Body of pancreas (tissue), 4 donors: ENCODE data around the gene LECT2. TPM values are rescaled to one million over a fixed set of nuclear protein-coding genes. Genes with fewer than 3 reads are reported as not detected.

Source experiments
- ATAC-seq: fragments of 150-250 bp; one replicate; pipeline ENCODE4 v1.9.1; 2016
- DNase-seq, 4 donors: peaks; one replicate each; pipeline ENCODE4 v3.0.0-alpha.2; 2019
- H3K27ac ChIP-seq, 4 donors: fragments of 200-600 bp; sonication (generic); 1 replicate in 3 of 4; 2 replicates in 1 of 4; pipeline versions ENCODE4 v1.5.1 to v1.6.1; 2016 to 2019; ENCODE audit warnings: mild to moderate bottlenecking in 1 of 4, mixed read lengths in 1 of 4, moderate library complexity in 1 of 4
- H3K27me3 ChIP-seq, 2 donors: fragments of 200-600 bp; sonication (generic); one replicate each; pipeline ENCODE4 v1.6.0; 2016; ENCODE audit warnings: mild to moderate bottlenecking in 1 of 2
- H3K36me3 ChIP-seq, 2 donors: fragments of 200-600 bp; sonication (generic); replicated peaks in 1 of 2; 2 replicates each; pipeline ENCODE4 v1.5.1; 2016; ENCODE audit warnings: low read depth in 2 of 2; ENCODE audit not compliant: insufficient read depth in 1 of 2
- H3K4me1 ChIP-seq: fragments of 200-600 bp; sonication (generic); one replicate; pipeline ENCODE4 v1.6.0; 2016
- H3K4me3 ChIP-seq, 2 donors: fragments of 200-600 bp; sonication (generic); 1 replicate in 1 of 2; 2 replicates in 1 of 2; pipeline ENCODE4 v1.5.1; 2016 to 2019
- H3K9me3 ChIP-seq, 3 donors: fragments of 200-600 bp; sonication (generic); 1 replicate in 2 of 3; 2 replicates in 1 of 3; pipeline ENCODE4 v1.5.1; 2016
- POLR2A ChIP-seq, 3 donors: fragments of 450-650 bp; IDR thresholded peaks; one replicate each; pipeline ENCODE4 v1.6.1; 2016; ENCODE audit warnings: antibody characterized with exemption in 3 of 3, mild to moderate bottlenecking in 2 of 3
- WGBS, 2 donors: methylation state at CpG; one replicate each; pipeline ENCODE4 v1.1.5; 2017; 5-methylcytosine and 5-hydroxymethylcytosine counted together
- intact Hi-C: fragments of 100-400 bp; cut with DNase I; formaldehyde crosslinking; loops from one replicate; pipeline ENCODE4 v1.15.1; 2023
- total RNA-seq, 2 donors: library from RNA; depleted of rRNA; stranded (reverse); fragments of >200 nt; gene quantifications; one replicate each; pipeline ENCODE4 v1.1.0, GENCODE V29; 2016
- TF ChIP-seq, protein P1 (sequence below), 7 experiments: fragments of 450-650 bp in 4 of 7; fragments of 200-600 bp in 3 of 7; sonication (generic) in 3 of 7; IDR thresholded peaks; one replicate each; pipeline ENCODE4 v1.5.1; 2016 to 2019; ENCODE audit warnings: antibody characterized with exemption in 7 of 7

Gene LECT2
- total RNA-seq, 2 donors from 2014 or later = not detected

- Histone ChIP-seq H3K4me3 (no peak overlapping the region), H3K36me3 (no peaks in the 10 kb centered on the region), H3K27me3 (no peaks in the 10 kb centered on the region), H3K9me3 (no peaks in the 10 kb centered on the region), H3K27ac (no peak overlapping the region), H3K4me1 (no peaks in the 10 kb centered on the region)
- intact Hi-C loops = no loop called here
- DNase-seq = no peak
- TF ChIP-seq POLR2A (IDR thresholded peaks at IDR 0.05) = no peak
- TF ChIP-seq, protein P1, sequence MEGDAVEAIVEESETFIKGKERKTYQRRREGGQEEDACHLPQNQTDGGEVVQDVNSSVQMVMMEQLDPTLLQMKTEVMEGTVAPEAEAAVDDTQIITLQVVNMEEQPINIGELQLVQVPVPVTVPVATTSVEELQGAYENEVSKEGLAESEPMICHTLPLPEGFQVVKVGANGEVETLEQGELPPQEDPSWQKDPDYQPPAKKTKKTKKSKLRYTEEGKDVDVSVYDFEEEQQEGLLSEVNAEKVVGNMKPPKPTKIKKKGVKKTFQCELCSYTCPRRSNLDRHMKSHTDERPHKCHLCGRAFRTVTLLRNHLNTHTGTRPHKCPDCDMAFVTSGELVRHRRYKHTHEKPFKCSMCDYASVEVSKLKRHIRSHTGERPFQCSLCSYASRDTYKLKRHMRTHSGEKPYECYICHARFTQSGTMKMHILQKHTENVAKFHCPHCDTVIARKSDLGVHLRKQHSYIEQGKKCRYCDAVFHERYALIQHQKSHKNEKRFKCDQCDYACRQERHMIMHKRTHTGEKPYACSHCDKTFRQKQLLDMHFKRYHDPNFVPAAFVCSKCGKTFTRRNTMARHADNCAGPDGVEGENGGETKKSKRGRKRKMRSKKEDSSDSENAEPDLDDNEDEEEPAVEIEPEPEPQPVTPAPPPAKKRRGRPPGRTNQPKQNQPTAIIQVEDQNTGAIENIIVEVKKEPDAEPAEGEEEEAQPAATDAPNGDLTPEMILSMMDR (IDR thresholded peaks at IDR 0.05) = no peak
- ATAC-seq = no peak
- WGBS, 2 donors = 70 to 90% methylated on average over 6 of the region's 6 CpGs
These were observed 56.1 kb downstream of the LECT2 start for GRCh38 chr5:135898651-135899050.

Other genes with a start within 250 kb of the LECT2 start
- 1 to 10 TPM in 1 of 2 donors, under 1 TPM in 1; 0.99 to 1.0 TPM for gene SLC25A48, start 120.3 kb downstream of the LECT2 start, total RNA-seq
- not detected for gene IL9, start 59.1 kb downstream of the LECT2 start, total RNA-seq
- gene TGFBI, start 74.0 kb upstream of the LECT2 start, total RNA-seq = 10 to 100 TPM in 1 of 2 donors, 1 to 10 TPM in 1; 7.6 to 23.9 TPM
- gene SMAD5, start 177.9 kb upstream of the LECT2 start, total RNA-seq = 10 to 100 TPM; 24.1 to 35.0 TPM
- under 1 TPM in 1 of 2 donors, not detected in 1; 0.78 TPM for gene SMIM32, start 238.2 kb upstream of the LECT2 start, total RNA-seq